ENCODE data around the gene ZFP91.

DNA sequence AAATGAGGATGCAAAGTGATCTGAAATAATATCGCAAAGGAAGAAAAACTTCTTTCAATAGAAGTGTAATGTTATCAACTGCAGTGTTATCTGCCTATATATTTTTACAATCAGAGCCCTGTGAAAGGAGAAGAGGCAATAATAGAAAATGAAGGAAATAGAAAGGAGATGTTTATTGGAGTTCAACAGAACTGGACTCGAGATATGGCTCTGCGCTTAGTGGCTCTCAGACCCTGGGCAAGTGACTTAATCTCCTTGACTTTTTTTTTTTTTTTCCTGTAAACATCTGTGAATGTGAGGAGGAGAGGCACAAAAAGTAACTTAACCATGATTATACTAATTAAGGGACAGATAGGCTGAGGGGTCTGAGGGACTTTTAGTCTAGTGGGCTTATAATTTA, 62.5 kb downstream of the ZFP91 start:
- TF ChIP-seq, protein P1, sequence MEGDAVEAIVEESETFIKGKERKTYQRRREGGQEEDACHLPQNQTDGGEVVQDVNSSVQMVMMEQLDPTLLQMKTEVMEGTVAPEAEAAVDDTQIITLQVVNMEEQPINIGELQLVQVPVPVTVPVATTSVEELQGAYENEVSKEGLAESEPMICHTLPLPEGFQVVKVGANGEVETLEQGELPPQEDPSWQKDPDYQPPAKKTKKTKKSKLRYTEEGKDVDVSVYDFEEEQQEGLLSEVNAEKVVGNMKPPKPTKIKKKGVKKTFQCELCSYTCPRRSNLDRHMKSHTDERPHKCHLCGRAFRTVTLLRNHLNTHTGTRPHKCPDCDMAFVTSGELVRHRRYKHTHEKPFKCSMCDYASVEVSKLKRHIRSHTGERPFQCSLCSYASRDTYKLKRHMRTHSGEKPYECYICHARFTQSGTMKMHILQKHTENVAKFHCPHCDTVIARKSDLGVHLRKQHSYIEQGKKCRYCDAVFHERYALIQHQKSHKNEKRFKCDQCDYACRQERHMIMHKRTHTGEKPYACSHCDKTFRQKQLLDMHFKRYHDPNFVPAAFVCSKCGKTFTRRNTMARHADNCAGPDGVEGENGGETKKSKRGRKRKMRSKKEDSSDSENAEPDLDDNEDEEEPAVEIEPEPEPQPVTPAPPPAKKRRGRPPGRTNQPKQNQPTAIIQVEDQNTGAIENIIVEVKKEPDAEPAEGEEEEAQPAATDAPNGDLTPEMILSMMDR (IDR thresholded peaks at IDR 0.05), result no peak
- TF ChIP-seq POLR2A (IDR thresholded peaks at IDR 0.05), result no peak
- TF ChIP-seq POLR2AphosphoS5 (IDR thresholded peaks at IDR 0.05), result no peak

Data from breast epithelium (tissue), 3 donors.